ENCODE measurements around the gene CGRRF1. TPM values are rescaled to one million over a fixed set of nuclear protein-coding genes. Genes with fewer than 3 reads are reported as not detected.

CGRRF1 gene
- total and polyA plus RNA-seq, 7 donors = 11.6 to 52.8 (median 21.5) TPM

GRCh38 chr14:54470701-54471100, 39.0 kb upstream of the CGRRF1 start:
- Histone ChIP-seq H3K36me3 (peaks cover 0 to 4% (median 0%) of the 10 kb centered on the region in 4 donors), H3K9me3 (peaks cover 0 to 5% (median 0%) of the 10 kb centered on the region in 4 donors), H3K4me1 (peaks cover 0 to 27% (median 13%) of the 10 kb centered on the region in 4 donors), H3K27ac (no peak overlapping the region), H3K4me3 (no peak overlapping the region), H3K27me3 (no peaks in the 10 kb centered on the region)
- no peak for DNase-seq
- intact Hi-C loops (cut with DNase I) = no loop called here
- 54 to 84% methylated on average over 4 of the region's 4 CpGs for WGBS, 2 donors
- TF ChIP-seq CTCF (IDR thresholded peaks at IDR 0.05) (no peak), POLR2AphosphoS5 (IDR thresholded peaks at IDR 0.05) (no peak), POLR2A (IDR thresholded peaks at IDR 0.05) (no peak), EP300 (IDR thresholded peaks at IDR 0.05) (no peak)

- no peaks in the 10 kb centered on the region for H3K27me3 ChIP-seq
- no peak overlapping the region for H3K27ac ChIP-seq
- 62 to 91% methylated on average over 4 of the region's 4 CpGs for WGBS, 2 donors
- TF ChIP-seq POLR2A (IDR thresholded peaks at IDR 0.05) = no peak
- no peak for TF ChIP-seq POLR2AphosphoS5 (IDR thresholded peaks at IDR 0.05)
- no peak for TF ChIP-seq EP300 (IDR thresholded peaks at IDR 0.05)
- no peak for TF ChIP-seq CTCF (IDR thresholded peaks at IDR 0.05)
- H3K36me3 ChIP-seq = peaks cover 0 to 4% (median 0%) of the 10 kb centered on the region in 4 donors
- DNase-seq = no peak
- H3K4me3 ChIP-seq = no peak overlapping the region
- peaks cover 0 to 5% (median 0%) of the 10 kb centered on the region in 4 donors for H3K9me3 ChIP-seq
- intact Hi-C loops (cut with DNase I) = no loop called here
- H3K4me1 ChIP-seq = peaks cover 0 to 27% (median 13%) of the 10 kb centered on the region in 4 donors
Measured at GRCh38 chr14:54471641-54472040, 38.1 kb upstream of the CGRRF1 start.

GRCh38 chr14:54472315-54472714, 37.4 kb upstream of the CGRRF1 start:
- intact Hi-C loops (cut with DNase I) = no loop called here
- Histone ChIP-seq H3K27me3 (no peaks in the 10 kb centered on the region), H3K4me3 (no peak overlapping the region), H3K36me3 (peaks cover 0 to 11% (median 0%) of the 10 kb centered on the region in 4 donors), H3K9me3 (peaks cover 0 to 1% (median 0%) of the 10 kb centered on the region in 4 donors), H3K4me1 (peaks cover 0 to 27% (median 13%) of the 10 kb centered on the region in 4 donors), H3K27ac (peak overlapping the region in 1 of 4 donors; percentile 0)
- 92 to 95% methylated on average over 4 of the region's 4 CpGs for WGBS, 2 donors
- TF ChIP-seq CTCF (IDR thresholded peaks at IDR 0.05) (no peak), EP300 (IDR thresholded peaks at IDR 0.05) (no peak), POLR2AphosphoS5 (IDR thresholded peaks at IDR 0.05) (no peak), POLR2A (IDR thresholded peaks at IDR 0.05) (no peak)
- no peak for DNase-seq

- H3K4me3 ChIP-seq = no peak overlapping the region
- peaks cover 0 to 27% (median 13%) of the 10 kb centered on the region in 4 donors for H3K4me1 ChIP-seq
- H3K27ac ChIP-seq = peak overlapping the region in 1 of 4 donors; percentile 43
- TF ChIP-seq POLR2AphosphoS5 (IDR thresholded peaks at IDR 0.05) = no peak
- TF ChIP-seq EP300 (IDR thresholded peaks at IDR 0.05) = no peak
- no peak for TF ChIP-seq POLR2A (IDR thresholded peaks at IDR 0.05)
- no peak for TF ChIP-seq CTCF (IDR thresholded peaks at IDR 0.05)
- no peak for DNase-seq
- no peaks in the 10 kb centered on the region for H3K9me3 ChIP-seq
- no peaks in the 10 kb centered on the region for H3K27me3 ChIP-seq
- intact Hi-C loops (cut with DNase I) = no loop called here
- H3K36me3 ChIP-seq = peaks cover 0 to 31% (median 0%) of the 10 kb centered on the region in 4 donors
- 17 to 54% methylated on average over 2 of the region's 2 CpGs for WGBS, 2 donors
Measured at GRCh38 chr14:54474232-54474793, 35.4 kb upstream of the CGRRF1 start.
